Measurements from ENCODE around the gene WBP2. TPM values are rescaled to one million over a fixed set of nuclear protein-coding genes. Genes with fewer than 3 reads are reported as not detected.

The WBP2 gene
- total and polyA plus RNA-seq, 2 experiments from 2014 or later, result 29.0 to 129 TPM

GRCh38 chr17:75898791-75899190 lies 43.7 kb upstream of the WBP2 start:
- Histone ChIP-seq H2AFZ (no peak overlapping the region), H3K9me2 (replicated peaks; ENCODE audit: insufficient read depth) (no peaks in the 10 kb centered on the region), H3K4me2 (no peak overlapping the region), H3K36me3 (replicated peaks; ENCODE audit: insufficient read depth, low read depth) (no peaks in the 10 kb centered on the region), H3K9me3 (ENCODE audit: low read depth) (no peaks in the 10 kb centered on the region), H3K27me3 (no peaks in the 10 kb centered on the region), H3K4me3 (no peak overlapping the region), H3K79me2 (peaks cover 29% of the 10 kb centered on the region), H3K27ac (no peak overlapping the region), H3K4me1 (ENCODE audit: insufficient read depth) (peaks cover 14% of the 10 kb centered on the region), H4K20me1 (ENCODE audit: insufficient read depth, poor library complexity, severe bottlenecking) (no peaks in the 10 kb centered on the region)
- no peak for DNase-seq (ENCODE audit: low spot score)
- no peak for TF ChIP-seq EZH2 (IDR thresholded peaks at IDR 0.05; ENCODE audit: borderline replicate concordance)
- no peak for TF ChIP-seq EZH2phosphoT487 (IDR thresholded peaks at IDR 0.05; ENCODE audit: low read depth, severe bottlenecking, unreplicated experiment)
- no peak for TF ChIP-seq CTCF (IDR thresholded peaks at IDR 0.05; ENCODE audit: poor library complexity)
- WGBS (ENCODE audit: low lambda C conversion rate, missing lambda C conversion rate), result 96% methylated on average over 15 of the region's 16 CpGs

GRCh38 chr17:75898065-75898464 lies 42.9 kb upstream of the WBP2 start:
- Histone ChIP-seq H3K4me3 (no peak overlapping the region), H3K36me3 (replicated peaks; ENCODE audit: insufficient read depth, low read depth) (no peaks in the 10 kb centered on the region), H3K9me3 (ENCODE audit: low read depth) (no peaks in the 10 kb centered on the region), H4K20me1 (ENCODE audit: insufficient read depth, poor library complexity, severe bottlenecking) (no peaks in the 10 kb centered on the region), H3K27ac (no peak overlapping the region), H3K4me2 (no peak overlapping the region), H3K27me3 (no peaks in the 10 kb centered on the region), H3K9me2 (replicated peaks; ENCODE audit: insufficient read depth) (no peaks in the 10 kb centered on the region), H2AFZ (no peak overlapping the region), H3K4me1 (ENCODE audit: insufficient read depth) (peaks cover 11% of the 10 kb centered on the region), H3K79me2 (peaks cover 22% of the 10 kb centered on the region)
- TF ChIP-seq EZH2phosphoT487 (IDR thresholded peaks at IDR 0.05; ENCODE audit: low read depth, severe bottlenecking, unreplicated experiment), result no peak
- no peak for DNase-seq (ENCODE audit: low spot score)
- 94% methylated on average over 8 of the region's 8 CpGs for WGBS (ENCODE audit: low lambda C conversion rate, missing lambda C conversion rate)

- Histone ChIP-seq H3K9me2 (replicated peaks; ENCODE audit: insufficient read depth) (no peaks in the 10 kb centered on the region), H2AFZ (no peak overlapping the region), H3K36me3 (replicated peaks; ENCODE audit: insufficient read depth, low read depth) (no peaks in the 10 kb centered on the region), H3K4me2 (peak overlapping the region; percentile 84), H3K27me3 (no peaks in the 10 kb centered on the region), H3K4me1 (ENCODE audit: insufficient read depth) (peaks cover 11% of the 10 kb centered on the region), H3K9me3 (ENCODE audit: low read depth) (no peaks in the 10 kb centered on the region), H3K79me2 (peaks cover 15% of the 10 kb centered on the region), H4K20me1 (ENCODE audit: insufficient read depth, poor library complexity, severe bottlenecking) (no peaks in the 10 kb centered on the region), H3K4me3 (peak overlapping the region; percentile 97), H3K27ac (peak overlapping the region; percentile 97)
- 70% methylated on average over 29 of the region's 37 CpGs for WGBS (ENCODE audit: low lambda C conversion rate, missing lambda C conversion rate)
- no peak for TF ChIP-seq EZH2phosphoT487 (IDR thresholded peaks at IDR 0.05; ENCODE audit: low read depth, severe bottlenecking, unreplicated experiment)
- TF ChIP-seq CTCF (IDR thresholded peaks at IDR 0.05; ENCODE audit: poor library complexity), result no peak
- no peak for TF ChIP-seq EZH2 (IDR thresholded peaks at IDR 0.05; ENCODE audit: borderline replicate concordance)
- no peak for DNase-seq (ENCODE audit: low spot score)
Measured at GRCh38 chr17:75897160-75898019, 42.3 kb upstream of the WBP2 start.

GRCh38 chr17:75896415-75897159 lies 41.5 kb upstream of the WBP2 start, which contains the start of gene TRIM65:
TRIM65 (minus strand) TSS chr17:75896951; CDS start chr17:75896937, 14 bp downstream.
- H3K4me3 ChIP-seq, result peak within 1 kb of the TSS; percentile 97
- H2AFZ ChIP-seq, result peak within 1 kb of the TSS; percentile 89
- DNase-seq (ENCODE audit: low spot score), result peak; percentile 94
- WGBS (ENCODE audit: low lambda C conversion rate, missing lambda C conversion rate), result 1% methylated on average over 35 of the region's 102 CpGs
- H4K20me1 ChIP-seq (ENCODE audit: insufficient read depth, poor library complexity, severe bottlenecking), result no peaks in the 10 kb centered on the region
- no peaks in the 10 kb centered on the region for H3K9me2 ChIP-seq (replicated peaks; ENCODE audit: insufficient read depth)
- H3K27me3 ChIP-seq, result no peaks in the 10 kb centered on the region
- no peak for TF ChIP-seq EZH2 (IDR thresholded peaks at IDR 0.05; ENCODE audit: borderline replicate concordance)
- TF ChIP-seq EZH2phosphoT487 (IDR thresholded peaks at IDR 0.05; ENCODE audit: low read depth, severe bottlenecking, unreplicated experiment), result no peak
- peak; percentile 33 for TF ChIP-seq CTCF (IDR thresholded peaks at IDR 0.05; ENCODE audit: poor library complexity)
- peak within 1 kb of the TSS; percentile 97 for H3K27ac ChIP-seq
- H3K4me1 ChIP-seq (ENCODE audit: insufficient read depth), result peaks cover 11% of the 10 kb centered on the region
- H3K4me2 ChIP-seq, result peak within 1 kb of the TSS; percentile 84
- no peaks in the 10 kb centered on the region for H3K9me3 ChIP-seq (ENCODE audit: low read depth)
- H3K79me2 ChIP-seq, result peaks cover 15% of the 10 kb centered on the region
- no peaks in the 10 kb centered on the region for H3K36me3 ChIP-seq (replicated peaks; ENCODE audit: insufficient read depth, low read depth)

Data from hepatocyte (in vitro differentiated cells).